ENCODE data around the gene CCL21.
A peak's percentile ranks its signal among the peaks of the same experiment; 100 is the strongest.

Gene CCL21

DNA sequence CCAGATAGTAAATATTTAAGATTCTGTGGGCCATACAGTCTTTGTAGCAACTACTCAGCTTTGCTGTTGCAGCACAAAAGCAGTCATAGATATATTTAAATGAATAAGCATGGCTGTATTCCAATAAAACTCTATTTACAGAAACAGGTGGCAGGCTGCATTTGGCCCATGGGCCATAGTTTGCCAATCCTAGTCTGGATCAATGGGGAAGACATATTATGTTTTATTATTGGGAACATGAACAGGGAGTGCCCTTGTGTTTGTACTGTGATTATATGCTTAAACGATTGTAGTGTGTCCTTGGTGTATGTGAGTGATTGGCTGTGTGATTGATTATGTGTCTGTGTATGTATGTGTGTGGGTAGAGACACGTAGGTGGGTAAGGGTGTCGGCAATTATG is 35.5 kb downstream of the CCL21 start:
- DNase-seq (ENCODE audit: low read depth in 3 of 3): no peak

DNA sequence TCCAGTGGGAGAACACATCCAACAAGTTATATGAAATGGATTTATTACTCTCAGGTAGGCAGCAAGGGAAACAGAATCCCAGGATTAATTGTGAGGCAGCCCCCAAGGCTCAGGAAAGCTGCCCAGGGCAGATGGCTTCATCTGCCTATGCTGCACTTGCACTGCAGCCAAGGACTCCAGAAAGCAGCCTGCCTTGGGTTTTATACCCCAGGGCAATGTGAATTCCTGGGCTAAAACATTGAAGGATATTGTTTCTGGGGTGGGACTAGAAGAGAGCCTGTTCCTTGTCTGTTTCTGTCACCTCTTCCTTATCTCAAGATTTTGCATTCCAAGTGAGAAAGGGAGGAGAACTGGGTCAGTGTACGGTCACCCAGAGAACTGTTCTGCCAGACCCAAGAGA is 38.6 kb downstream of the CCL21 start:
- DNase-seq (ENCODE audit: low read depth in 3 of 3): no peak

GRCh38 chr9:34669809-34670562 is 40.0 kb downstream of the CCL21 start:
- DNase-seq (ENCODE audit: low read depth in 3 of 3): no peak

GRCh38 chr9:34665381-34666250 is 44.3 kb downstream of the CCL21 start:
- peak; percentile 64 to 84 (median 84) for DNase-seq (ENCODE audit: low read depth in 3 of 3)

DNA sequence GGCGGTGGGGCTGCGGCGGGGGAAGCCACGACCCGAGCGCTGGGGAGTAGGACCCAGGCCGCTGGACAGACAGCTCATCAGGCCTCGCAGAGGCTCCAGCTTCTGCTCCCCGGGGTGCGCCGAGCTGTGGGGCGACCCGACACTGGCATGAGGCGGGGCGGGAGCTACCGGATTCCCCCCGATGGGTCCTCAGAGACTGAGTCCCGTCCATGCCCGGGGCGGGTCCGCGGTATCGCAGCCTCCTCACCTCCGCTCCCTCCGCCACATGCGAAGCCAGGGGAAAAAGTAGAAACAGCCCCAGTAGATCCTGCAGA is 44.9 kb downstream of the CCL21 start:
- no peak for DNase-seq (ENCODE audit: low read depth in 3 of 3)

DNA sequence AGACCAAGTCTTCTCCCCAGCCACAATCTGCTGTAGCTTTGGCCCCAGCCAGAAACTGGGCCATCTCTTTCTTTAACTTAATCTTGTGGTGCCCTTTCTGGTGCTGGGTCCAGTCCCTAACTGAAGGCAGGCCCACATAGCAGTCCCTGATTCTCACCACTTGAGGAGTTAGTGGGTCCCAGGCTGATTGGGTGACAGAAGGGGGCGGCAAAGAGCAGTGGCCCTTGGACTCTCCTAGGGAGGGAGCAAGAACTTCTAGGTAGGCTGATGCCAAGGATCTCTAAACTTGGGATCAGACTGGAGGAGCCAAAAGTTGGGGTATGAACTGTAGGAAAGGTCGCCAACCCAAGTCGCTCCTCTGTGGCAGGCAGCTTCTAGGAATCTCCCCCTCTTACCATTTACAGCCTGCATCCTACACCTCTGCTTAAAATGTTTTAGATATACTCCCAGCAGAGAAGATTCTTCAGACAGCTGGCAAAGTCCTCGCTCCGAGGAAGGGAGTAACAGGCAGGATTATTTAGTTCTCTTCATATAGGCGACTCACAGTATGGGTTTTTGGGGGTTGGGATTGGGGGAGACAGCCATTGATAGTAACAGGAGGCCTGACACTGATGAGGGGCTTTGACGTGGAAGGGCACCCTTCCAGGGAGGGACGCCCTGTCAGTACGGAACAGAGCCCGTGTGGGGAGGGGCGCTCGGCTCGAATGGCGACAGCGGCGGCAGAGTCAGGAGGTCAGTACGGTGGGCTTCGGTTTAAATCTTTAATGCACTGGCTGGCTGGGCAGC is 45.5 kb downstream of the CCL21 start:
- peak in 2 of 3 experiments; percentile 38 to 49 for DNase-seq (ENCODE audit: low read depth in 3 of 3)

DNA sequence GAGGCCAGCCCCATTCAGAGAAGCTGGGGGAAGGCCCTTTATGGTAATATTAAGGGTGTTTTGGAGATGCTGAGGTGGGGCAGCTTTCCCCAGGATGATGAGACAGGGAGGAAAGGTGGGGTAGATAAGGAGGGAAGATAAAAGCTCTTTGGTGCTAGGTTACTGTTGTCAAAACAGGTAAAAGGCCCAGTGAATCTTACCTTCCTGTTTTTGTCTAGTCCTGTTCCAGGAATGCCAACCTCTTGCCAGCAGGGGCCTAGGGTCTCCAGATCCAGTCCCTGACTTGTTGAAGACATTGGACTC is 46.7 kb downstream of the CCL21 start:
- DNase-seq (ENCODE audit: low read depth in 3 of 3): no peak

DNA sequence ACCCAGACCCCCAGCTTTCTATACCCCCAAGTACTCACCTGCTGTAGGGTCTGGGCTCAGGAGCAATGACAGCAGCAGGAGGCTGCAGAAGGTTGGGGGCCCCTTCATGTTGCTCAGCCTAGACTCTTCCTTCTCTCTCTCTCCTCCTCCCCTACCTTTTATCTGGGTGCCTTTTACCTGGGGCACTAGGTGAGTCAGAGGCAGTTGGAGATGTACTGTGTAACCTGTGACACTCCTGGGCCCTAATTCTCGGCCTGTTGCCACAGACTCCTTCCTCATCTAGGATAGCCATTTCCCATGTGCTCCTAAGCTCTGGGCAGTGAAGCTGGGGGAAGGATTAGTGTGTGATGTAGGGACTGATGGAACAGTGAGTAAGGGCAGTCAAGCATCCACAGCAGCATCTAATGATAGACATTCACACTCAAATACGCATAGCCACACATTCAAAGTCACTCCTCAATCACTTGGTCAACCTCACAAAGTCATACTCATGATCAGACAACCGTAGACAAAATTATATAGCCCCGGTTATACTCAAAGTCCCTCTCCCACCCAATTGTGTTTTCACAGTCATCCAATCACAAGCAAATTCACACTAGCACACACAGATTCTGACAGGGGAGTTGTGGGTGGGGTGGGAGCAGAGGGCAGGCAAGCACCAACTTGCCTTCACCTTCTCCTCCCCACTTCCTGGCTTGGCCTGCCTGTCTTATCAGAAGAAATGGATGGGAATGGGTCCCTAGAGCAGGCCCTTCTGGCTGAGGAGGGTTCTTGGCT is 47.2 kb downstream of the CCL21 start, which contains the start of gene CCL27:
CCL27 (minus strand) TSS at position 132 of the 777 bp plus-strand sequence; CDS start at position 108, 24 bp downstream.
- no peak for DNase-seq (ENCODE audit: low read depth in 3 of 3)

DNA sequence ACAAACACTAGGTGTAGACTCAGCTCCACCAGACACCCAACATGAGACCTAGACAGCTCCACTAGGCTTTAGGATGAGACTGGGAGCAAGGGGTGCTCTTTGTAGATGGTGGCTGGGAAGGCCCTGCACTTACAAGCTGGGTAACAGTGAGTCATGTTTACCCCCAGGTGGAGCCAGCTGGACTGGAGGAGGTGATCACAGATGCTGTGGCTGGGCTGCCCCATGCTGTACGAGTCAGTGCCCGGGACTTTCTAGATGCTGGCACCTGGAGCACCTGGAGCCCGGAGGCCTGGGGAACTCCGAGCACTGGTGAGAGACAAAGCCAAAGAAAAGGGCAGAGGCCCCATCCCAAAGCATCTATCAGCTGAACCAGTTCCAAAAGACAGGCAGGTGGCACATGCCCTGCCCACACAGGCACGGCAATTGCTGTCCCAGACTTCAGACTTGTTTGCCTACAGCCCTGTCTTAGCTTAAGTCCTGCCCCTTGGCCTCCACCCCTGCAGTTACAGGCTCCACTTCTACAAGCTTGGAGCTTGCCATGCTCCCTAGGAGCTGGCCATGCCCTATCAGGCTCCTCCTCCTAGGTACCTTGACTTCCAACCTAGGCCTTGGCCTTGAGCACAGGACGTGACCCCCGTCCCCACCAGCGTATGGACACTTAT is 50.2 kb downstream of the CCL21 start:
- DNase-seq (ENCODE audit: low read depth in 3 of 3): no peak

Data from stimulated activated CD4-positive, alpha-beta T cell treated with anti-CD3 and anti-CD28 coated beads, TNF-alpha, amount 100 ng/mL, for 4 hours (primary cell).